ENCODE results near the gene SPRR2D. TPM values are rescaled to one million over a fixed set of nuclear protein-coding genes. Genes with fewer than 3 reads are reported as not detected.

The SPRR2D gene
- total and polyA plus RNA-seq, 2 donors (not counting 1 experiment from before 2014, with no cell fraction given), result not detected

GRCh38 chr1:152993186-152993585 lies 47.7 kb downstream of the SPRR2D start:
- DNase-seq (no peak), ATAC-seq (ENCODE audit: low read depth) (no peak)
- TF ChIP-seq EZH2 (IDR thresholded peaks at IDR 0.05; ENCODE audit: borderline replicate concordance, insufficient read depth, low read depth, low read length, poor library complexity, severe bottlenecking) (no peak), CTCF (IDR thresholded peaks at IDR 0.05) (no peak)
- POLR2A ChIA-PET, result no interaction called here
- no peaks in the 10 kb centered on the region for H4K20me1 ChIP-seq (ENCODE audit: control insufficient read depth, insufficient read depth, low read length, poor library complexity, severe bottlenecking)
- no peak overlapping the region for H3K4me2 ChIP-seq (replicated peaks; ENCODE audit: low read depth, low read length, poor library complexity, severe bottlenecking)
- H3K36me3 ChIP-seq (replicated peaks in 1 of 2; ENCODE audit: control extremely low read depth in 1 of 2, control insufficient read depth in 1 of 2, extremely low read depth in 1 of 2, insufficient read depth in 2 of 2, low read length in 1 of 2), result no peaks in the 10 kb centered on the region
- Mint-ChIP-seq H3K4me3 (no peak overlapping the region), H3K9me3 (ENCODE audit: insufficient read depth) (peaks cover 6% of the 10 kb centered on the region), H3K27me3 (peaks cover 16% of the 10 kb centered on the region), H3K27ac (no peak overlapping the region), H3K4me1 (no peaks in the 10 kb centered on the region)
- peaks cover 0 to 4% (median 0%) of the 10 kb centered on the region in 4 experiments for H3K27me3 ChIP-seq (replicated peaks in 1 of 4; ENCODE audit: control extremely low read depth in 1 of 4, control insufficient read depth in 3 of 4, insufficient read depth in 4 of 4, low read length in 3 of 4)
- H3K9ac ChIP-seq (ENCODE audit: low read length), result no peak overlapping the region
- 74% methylated on average over 4 of the region's 6 CpGs for WGBS (ENCODE audit: insufficient coverage)
- CTCF ChIA-PET, result no interaction called here
- H3K4me3 ChIP-seq (ENCODE audit: control extremely low read depth in 1 of 5, extremely low read depth in 1 of 5, insufficient read depth in 1 of 5, low read depth in 2 of 5, low read length in 4 of 5), result no peak overlapping the region
- intact Hi-C loops (cut with micrococcal nuclease), result no loop called here
- no peak overlapping the region for H3K27ac ChIP-seq (ENCODE audit: low read length in 2 of 2)
- H3K4me1 ChIP-seq (ENCODE audit: control insufficient read depth in 2 of 2, insufficient read depth in 2 of 2, low read length in 2 of 2), result no peaks in the 10 kb centered on the region
- no peak overlapping the region for H2AFZ ChIP-seq (ENCODE audit: insufficient read depth, low read depth, low read length, poor library complexity, severe bottlenecking)
- no peaks in the 10 kb centered on the region for H3K79me2 ChIP-seq (ENCODE audit: control insufficient read depth, insufficient read depth, low read length)
- peaks cover 0 to 3% (median 0%) of the 10 kb centered on the region in 3 donors for H3K9me3 ChIP-seq (ENCODE audit: control extremely low read depth in 1 of 3, control insufficient read depth in 2 of 3, insufficient read depth in 1 of 3, low read length in 2 of 3)

Small RNAs within 50 kb of the gene (small RNA-seq; reads per million reads assigned to genes)
- gene AL356867.1 (ENCODE audit: insufficient read length, low read depth, low replicate concordance) (not detected), gene RF00322 (ENCODE audit: insufficient read length, low read depth, low replicate concordance) (not detected)

Other genes with a start within 250 kb of the SPRR2D start
- gene LCE1D, start 244.4 kb downstream of the SPRR2D start, total RNA-seq, result not detected in 2 replicates
- gene LCE1D, start 244.4 kb downstream of the SPRR2D start, polyA plus RNA-seq, result not detected in 2 replicates
- gene LCE1C, start 234.5 kb downstream of the SPRR2D start, total RNA-seq, result not detected in 2 replicates
- gene LCE1C, start 234.5 kb downstream of the SPRR2D start, polyA plus RNA-seq, result not detected in 2 replicates
- gene LCE1B, start 229.1 kb downstream of the SPRR2D start, total RNA-seq, result not detected in 2 replicates
- not detected in 2 replicates for gene LCE1B, start 229.1 kb downstream of the SPRR2D start, polyA plus RNA-seq
- not detected in 2 replicates for gene LCE1A, start 213.6 kb downstream of the SPRR2D start, total RNA-seq
- gene LCE1A, start 213.6 kb downstream of the SPRR2D start, polyA plus RNA-seq, result not detected in 2 replicates
- not detected in 2 replicates for gene LCE6A, start 198.3 kb downstream of the SPRR2D start, total RNA-seq
- not detected in 2 replicates for gene LCE6A, start 198.3 kb downstream of the SPRR2D start, polyA plus RNA-seq
- gene LCE7A, start 181.1 kb downstream of the SPRR2D start, total RNA-seq, result not detected in 2 replicates
- gene LCE7A, start 181.1 kb downstream of the SPRR2D start, polyA plus RNA-seq, result not detected in 2 replicates
- gene SMCP, start 162.8 kb downstream of the SPRR2D start, total RNA-seq, result not detected in 2 replicates
- not detected in 2 replicates for gene SMCP, start 162.8 kb downstream of the SPRR2D start, polyA plus RNA-seq
- not detected in 2 replicates for gene IVL, start 132.6 kb downstream of the SPRR2D start, total RNA-seq
- gene IVL, start 132.6 kb downstream of the SPRR2D start, polyA plus RNA-seq, result not detected in 2 replicates
- gene SPRR5, start 93.9 kb downstream of the SPRR2D start, total RNA-seq, result not detected in 2 replicates
- not detected in 2 replicates for gene SPRR5, start 93.9 kb downstream of the SPRR2D start, polyA plus RNA-seq
- gene SPRR4, start 70.5 kb downstream of the SPRR2D start, total RNA-seq, result not detected in 2 replicates
- gene SPRR4, start 70.5 kb downstream of the SPRR2D start, polyA plus RNA-seq, result not detected in 2 replicates
- not detected in 2 replicates for gene SPRR1A, start 57.0 kb downstream of the SPRR2D start, total RNA-seq
- not detected in 2 replicates for gene SPRR1A, start 57.0 kb downstream of the SPRR2D start, polyA plus RNA-seq
- gene SPRR3, start 39.4 kb downstream of the SPRR2D start, total RNA-seq, result not detected in 2 replicates
- not detected in 2 replicates for gene SPRR3, start 39.4 kb downstream of the SPRR2D start, polyA plus RNA-seq
- not detected in 2 replicates for gene SPRR1B, start 9.9 kb downstream of the SPRR2D start, total RNA-seq
- not detected in 2 replicates for gene SPRR1B, start 9.9 kb downstream of the SPRR2D start, polyA plus RNA-seq
- gene SPRR2A, start 16.4 kb upstream of the SPRR2D start, total RNA-seq, result not detected in 2 replicates
- not detected in 2 replicates for gene SPRR2A, start 16.4 kb upstream of the SPRR2D start, polyA plus RNA-seq
- gene SPRR2B, start 30.5 kb upstream of the SPRR2D start, total RNA-seq, result not detected in 2 replicates
- not detected in 2 replicates for gene SPRR2B, start 30.5 kb upstream of the SPRR2D start, polyA plus RNA-seq
- gene SPRR2E, start 53.4 kb upstream of the SPRR2D start, total RNA-seq, result not detected in 2 replicates
- gene SPRR2E, start 53.4 kb upstream of the SPRR2D start, polyA plus RNA-seq, result not detected in 2 replicates
- gene SPRR2F, start 72.4 kb upstream of the SPRR2D start, total RNA-seq, result not detected in 2 replicates
- gene SPRR2F, start 72.4 kb upstream of the SPRR2D start, polyA plus RNA-seq, result not detected in 2 replicates
- gene SPRR2G, start 109.8 kb upstream of the SPRR2D start, total RNA-seq, result not detected in 2 replicates
- not detected in 2 replicates for gene SPRR2G, start 109.8 kb upstream of the SPRR2D start, polyA plus RNA-seq
- gene LELP1, start 162.3 kb upstream of the SPRR2D start, total RNA-seq, result not detected in 2 replicates
- gene LELP1, start 162.3 kb upstream of the SPRR2D start, polyA plus RNA-seq, result not detected in 2 replicates
- gene PRR9, start 176.5 kb upstream of the SPRR2D start, total RNA-seq, result not detected in 2 replicates
- not detected in 2 replicates for gene PRR9, start 176.5 kb upstream of the SPRR2D start, polyA plus RNA-seq
- 0.39 TPM in 1 of 2 replicates, not detected in the other for gene LORICRIN, start 218.6 kb upstream of the SPRR2D start, total RNA-seq
- not detected in 2 replicates for gene LORICRIN, start 218.6 kb upstream of the SPRR2D start, polyA plus RNA-seq

Data from B cell (primary cell).